ENCODE measurements around the gene CMIP.

GRCh38 chr16:81405702-81406113 is 38.9 kb upstream of the CMIP start:
- TF ChIP-seq CTCF (IDR thresholded peaks at IDR 0.05) = peak in 1 of 4 donors; percentile 7
- TF ChIP-seq POLR2A (IDR thresholded peaks at IDR 0.05) = no peak

Measured in right lobe of liver (tissue), 4 donors.